CD4-positive, alpha-beta T cell (primary cell): ENCODE data around the gene ZNF397. TPM values are rescaled to one million over a fixed set of nuclear protein-coding genes. Genes with fewer than 3 reads are reported as not detected.

Experiments
- ATAC-seq: fragments of 200-7000 bp; cut with Tn5 transposase; one replicate; pipeline ENCODE4 v1.10.0; 2022; ENCODE audit warnings: mild to moderate bottlenecking; ENCODE audit not compliant: poor library complexity
- CTCF ChIA-PET: fragments of 350-600 bp; sonication (Branson Sonifier 250); formaldehyde crosslinking; loops from one replicate; lab custom pipeline; 2021; ENCODE audit warnings: antibody characterized with exemption, inconsistent platforms; lab: Charles Lee
- POLR2A ChIA-PET: fragments of 350-600 bp; sonication (Branson Sonifier 250); formaldehyde crosslinking; loops from one replicate; lab custom pipeline; 2021; ENCODE audit warnings: antibody characterized with exemption, inconsistent platforms; lab: Charles Lee
- DNase-seq, 14 experiments: peaks; one replicate each; pipeline ENCODE4 v3.0.0-alpha.2; 2013 to 2020; ENCODE audit warnings: mixed read lengths in 2 of 14
- H3K27ac ChIP-seq, 2 donors: one replicate each; pipeline versions ENCODE4 v1.5.1 to v1.7.0; 2013; ENCODE audit warnings: low read length in 2 of 2, low read depth in 1 of 2, mild to moderate bottlenecking in 1 of 2
- H3K27me3 ChIP-seq, 2 experiments: 1 replicate in 1 of 2; 2 replicates in 1 of 2; pipeline versions ENCODE4 v1.6.1 to v1.7.0; 2013; ENCODE audit warnings: low read length in 2 of 2, control low read depth in 1 of 2, mild to moderate bottlenecking in 1 of 2, moderate library complexity in 1 of 2; ENCODE audit not compliant: insufficient read depth in 2 of 2, control insufficient read depth in 1 of 2
- H3K36me3 ChIP-seq: one replicate; pipeline ENCODE4 v1.6.1; 2013; ENCODE audit warnings: low read length, control low read depth; ENCODE audit not compliant: insufficient read depth
- H3K4me1 ChIP-seq: one replicate; pipeline ENCODE4 v1.6.1; 2013; ENCODE audit warnings: low read length, control low read depth; ENCODE audit not compliant: insufficient read depth
- H3K4me3 ChIP-seq: one replicate; pipeline ENCODE4 v1.5.1; 2013; ENCODE audit warnings: mild to moderate bottlenecking, low read length, moderate library complexity
- H3K9me3 ChIP-seq, 2 experiments: 1 replicate in 1 of 2; 2 replicates in 1 of 2; pipeline versions ENCODE4 v1.6.1 to v1.7.0; 2013; ENCODE audit warnings: low read length in 2 of 2, mild to moderate bottlenecking in 2 of 2, control low read depth in 1 of 2, moderate library complexity in 1 of 2; ENCODE audit not compliant: control insufficient read depth in 1 of 2, insufficient read depth in 1 of 2
- H3K27ac Mint-ChIP-seq: one replicate; pipeline ENCODE4 v1.8.0; 2020; ENCODE audit warnings: mixed read lengths
- H3K27me3 Mint-ChIP-seq: one replicate; pipeline ENCODE4 v1.8.0; 2021; ENCODE audit warnings: mixed read lengths
- H3K36me3 Mint-ChIP-seq: one replicate; pipeline ENCODE4 v1.8.0; 2021; ENCODE audit warnings: low read depth, mixed read lengths
- H3K4me1 Mint-ChIP-seq: one replicate; pipeline ENCODE4 v1.8.0; 2021; ENCODE audit warnings: low read depth, mixed read lengths
- H3K4me3 Mint-ChIP-seq: one replicate; pipeline ENCODE4 v1.8.0; 2020; ENCODE audit warnings: mild to moderate bottlenecking, mixed read lengths
- H3K9me3 Mint-ChIP-seq: one replicate; pipeline ENCODE4 v1.8.0; 2020; ENCODE audit warnings: mixed read lengths
- intact Hi-C, 2 experiments: fragments of 100-400 bp; cut with DNase I in 1 of 2; cut with micrococcal nuclease in 1 of 2; formaldehyde crosslinking; loops; one replicate each; pipeline versions ENCODE4 v1.15.1 to v1.9.0; 2023 to 2025; cut with DNase I, micrococcal nuclease
- polyA plus RNA-seq, 2 donors: library from polyadenylated mRNA; unstranded; fragments of 120-200 nt; gene quantifications; one replicate each; pipeline ENCODE4 v1.2.1, GENCODE V29; 2013
- total RNA-seq, 174 experiments: library from RNA in 2 of 174; stranded (reverse) in 2 of 174; gene quantifications; one replicate each; pipeline ENCODE4 v1.2.3 and lab custom pipeline; 2021 to 2026
- TF ChIP-seq, protein P1 (sequence below): fragments of 200-600 bp; IDR thresholded peaks from one replicate; pipeline ENCODE4 v1.8.0; 2022; ENCODE audit warnings: antibody characterized with exemption, mild to moderate bottlenecking

Gene ZNF397
- total RNA-seq (10 to 100 TPM in 1 of 2 experiments, 1 to 10 TPM in 1; 7.6 to 10.0 TPM), total RNA-seq (lab: John Stamatoyannopoulos, UW) (20.8 to 103 (median 56.8) reads per million in 172 experiments)
- polyA plus RNA-seq (2013, experiment 1 of 2) = 28.8 TPM
- polyA plus RNA-seq (2013, experiment 2 of 2) = 24.1 TPM

DNA sequence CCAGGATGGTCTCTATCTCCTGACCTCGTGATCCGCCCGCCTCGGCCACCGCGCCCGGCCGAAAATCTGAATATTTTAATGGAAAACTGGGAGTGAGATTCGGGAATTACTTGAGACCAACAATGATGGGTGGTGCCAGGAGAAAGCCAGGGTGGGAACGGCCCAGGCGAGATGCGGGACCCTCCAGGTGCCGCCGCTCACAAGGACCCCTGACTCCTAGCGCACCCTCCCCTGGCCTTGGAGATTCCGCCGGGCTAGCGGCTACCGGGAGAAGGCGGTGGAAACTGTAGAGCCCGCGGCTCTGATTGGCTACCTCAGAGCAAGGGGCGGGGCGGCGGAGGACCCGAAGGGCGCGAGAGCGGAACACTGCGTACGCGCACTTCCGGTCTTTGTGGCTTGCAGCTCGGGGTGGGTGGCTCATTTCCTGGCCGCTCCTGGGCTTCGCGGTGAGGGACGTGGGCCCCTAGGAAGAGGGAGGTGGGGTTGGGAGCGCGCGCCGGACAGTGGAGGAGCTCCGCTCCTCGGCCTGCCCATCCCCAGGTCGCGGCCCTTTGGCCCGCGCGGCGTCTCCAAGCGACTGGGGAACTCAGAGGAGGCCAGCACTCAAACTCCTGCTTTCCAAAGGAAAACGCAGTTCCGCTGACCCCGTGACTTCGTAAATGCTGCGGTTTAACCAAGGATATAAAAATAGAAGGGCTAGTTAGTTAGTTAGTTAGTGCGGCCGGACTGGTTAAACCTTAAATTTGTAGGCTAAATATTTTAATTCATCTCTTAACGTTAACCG is at the start of gene ZNF397:
Gene ZNF397 (plus strand): TSS at position 371 of the 784 bp plus-strand sequence. CDS start 1,437 bp downstream, outside the sequence.
- no peaks in the 10 kb centered on the region for H3K27me3 Mint-ChIP-seq
- intact Hi-C loops = loop anchor here (1.0 to 10.0 kb wide), 7 partner anchors 10 to 1584 kb away; partner anchors contain the start of genes INO80C (in 2 of the 2), KIAA1328 (in 1 of the 2), TPGS2 (in 1 of the 2) and ZNF24 (in 1 of the 2)
- H3K27ac ChIP-seq = peak within 1 kb of the TSS; percentile 90 to 94
- CTCF ChIA-PET = interaction anchor here (0.7 to 2.0 kb wide), 5 partner anchors 103 to 214 kb away, joined by 3 to 6 read pairs (median 3); partner anchors contain the start of gene ZNF24
- H3K9me3 ChIP-seq = no peaks in the 10 kb centered on the region
- TF ChIP-seq, protein P1, sequence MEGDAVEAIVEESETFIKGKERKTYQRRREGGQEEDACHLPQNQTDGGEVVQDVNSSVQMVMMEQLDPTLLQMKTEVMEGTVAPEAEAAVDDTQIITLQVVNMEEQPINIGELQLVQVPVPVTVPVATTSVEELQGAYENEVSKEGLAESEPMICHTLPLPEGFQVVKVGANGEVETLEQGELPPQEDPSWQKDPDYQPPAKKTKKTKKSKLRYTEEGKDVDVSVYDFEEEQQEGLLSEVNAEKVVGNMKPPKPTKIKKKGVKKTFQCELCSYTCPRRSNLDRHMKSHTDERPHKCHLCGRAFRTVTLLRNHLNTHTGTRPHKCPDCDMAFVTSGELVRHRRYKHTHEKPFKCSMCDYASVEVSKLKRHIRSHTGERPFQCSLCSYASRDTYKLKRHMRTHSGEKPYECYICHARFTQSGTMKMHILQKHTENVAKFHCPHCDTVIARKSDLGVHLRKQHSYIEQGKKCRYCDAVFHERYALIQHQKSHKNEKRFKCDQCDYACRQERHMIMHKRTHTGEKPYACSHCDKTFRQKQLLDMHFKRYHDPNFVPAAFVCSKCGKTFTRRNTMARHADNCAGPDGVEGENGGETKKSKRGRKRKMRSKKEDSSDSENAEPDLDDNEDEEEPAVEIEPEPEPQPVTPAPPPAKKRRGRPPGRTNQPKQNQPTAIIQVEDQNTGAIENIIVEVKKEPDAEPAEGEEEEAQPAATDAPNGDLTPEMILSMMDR = no peak
- H3K4me3 ChIP-seq = peak within 1 kb of the TSS; percentile 83
- peak within 1 kb of the TSS; percentile 98 for H3K4me3 Mint-ChIP-seq
- ATAC-seq = peak; percentile 96
- peak; percentile 87 to 97 (median 94) for DNase-seq
- H3K27ac Mint-ChIP-seq = peak within 1 kb of the TSS; percentile 99
- H3K4me1 Mint-ChIP-seq = peaks cover 37% of the 10 kb centered on the region
- H3K27me3 ChIP-seq = no peaks in the 10 kb centered on the region
- H3K9me3 Mint-ChIP-seq = no peaks in the 10 kb centered on the region
- POLR2A ChIA-PET = interaction anchor here (0.8 to 2.9 kb wide), 20 partner anchors 9 to 1588 kb away, joined by 3 to 30 read pairs (median 4); partner anchors contain the start of genes ELP2, GALNT1, KIAA1328 and MAPRE2
- H3K36me3 Mint-ChIP-seq = peaks cover 52% of the 10 kb centered on the region
- peaks cover 9% of the 10 kb centered on the region for H3K4me1 ChIP-seq
- H3K36me3 ChIP-seq = peaks cover 34% of the 10 kb centered on the region

DNA sequence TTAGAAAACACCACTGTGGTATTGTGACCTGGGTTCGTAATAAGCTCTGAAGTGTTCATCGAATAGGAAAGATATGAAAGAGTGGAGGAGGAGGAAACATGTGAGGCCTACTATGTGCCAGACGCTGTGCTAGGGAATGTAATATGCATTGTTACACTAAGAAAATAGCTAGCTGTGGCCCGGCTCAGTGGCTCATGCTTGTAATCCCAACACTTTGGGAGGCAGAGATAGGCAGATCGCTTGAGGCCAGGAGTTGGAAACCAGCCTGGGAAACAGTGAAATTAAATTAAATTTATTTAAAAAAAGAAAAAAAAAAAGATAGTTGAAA is 49.2 kb upstream of the ZNF397 start:
- no peaks in the 10 kb centered on the region for H3K9me3 Mint-ChIP-seq
- no peaks in the 10 kb centered on the region for H3K4me1 Mint-ChIP-seq
- no peaks in the 10 kb centered on the region for H3K36me3 Mint-ChIP-seq
- Histone ChIP-seq H3K27ac (no peak overlapping the region), H3K36me3 (no peaks in the 10 kb centered on the region), H3K9me3 (no peaks in the 10 kb centered on the region), H3K27me3 (no peaks in the 10 kb centered on the region), H3K4me1 (no peaks in the 10 kb centered on the region), H3K4me3 (no peak overlapping the region)
- ATAC-seq (no peak), DNase-seq (no peak)
- intact Hi-C loops = no loop called here
- H3K4me3 Mint-ChIP-seq = no peak overlapping the region
- POLR2A ChIA-PET = no interaction called here
- H3K27ac Mint-ChIP-seq = no peak overlapping the region
- CTCF ChIA-PET = no interaction called here
- no peaks in the 10 kb centered on the region for H3K27me3 Mint-ChIP-seq
- TF ChIP-seq, protein P1 = no peak

DNA sequence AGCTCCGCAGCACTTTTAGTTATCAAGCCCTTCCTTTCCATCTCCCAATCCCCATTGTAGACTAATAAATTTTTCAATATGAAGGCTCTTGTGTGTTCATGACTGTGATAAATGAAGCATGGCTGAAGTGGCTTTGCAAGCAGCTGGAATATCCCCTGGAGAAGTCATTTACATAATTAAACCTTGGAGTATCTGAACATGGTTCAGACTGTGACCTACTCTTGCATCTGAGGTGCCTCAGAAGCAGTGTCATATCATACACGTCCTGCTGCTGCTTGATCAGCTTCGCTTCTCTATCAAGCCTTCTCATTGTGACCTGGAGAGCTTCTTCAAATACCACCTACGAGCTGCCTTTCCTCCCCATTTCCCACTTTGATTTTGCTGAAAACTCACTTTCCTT is 48.4 kb upstream of the ZNF397 start:
- ATAC-seq = no peak
- no peak overlapping the region for H3K4me3 ChIP-seq
- H3K27me3 ChIP-seq = no peaks in the 10 kb centered on the region
- intact Hi-C loops = no loop called here
- no peaks in the 10 kb centered on the region for H3K4me1 Mint-ChIP-seq
- ChIA-PET CTCF (interaction anchor here (0.9 kb wide), 1 partner anchor 38 kb away, joined by 3 read pairs; no protein-coding TSS in a partner anchor), POLR2A (no interaction called here)
- no peaks in the 10 kb centered on the region for H3K36me3 ChIP-seq
- no peak overlapping the region for H3K27ac ChIP-seq
- no peak overlapping the region for H3K27ac Mint-ChIP-seq
- H3K9me3 ChIP-seq = no peaks in the 10 kb centered on the region
- H3K4me3 Mint-ChIP-seq = no peak overlapping the region
- no peaks in the 10 kb centered on the region for H3K36me3 Mint-ChIP-seq
- TF ChIP-seq, protein P1 = no peak
- H3K4me1 ChIP-seq = no peaks in the 10 kb centered on the region
- H3K9me3 Mint-ChIP-seq = no peaks in the 10 kb centered on the region
- H3K27me3 Mint-ChIP-seq = no peaks in the 10 kb centered on the region
- DNase-seq = no peak
